GM10847 (cell line): Measurements from ENCODE around the gene SORT1.

ENCODE experiments used
- POLR2A ChIP-seq: IDR thresholded peaks from 2 replicates; pipeline ENCODE4 v1.6.1; 2011; ENCODE audit not compliant: insufficient read length; ENCODE audit errors: extremely low read depth

Gene SORT1

DNA sequence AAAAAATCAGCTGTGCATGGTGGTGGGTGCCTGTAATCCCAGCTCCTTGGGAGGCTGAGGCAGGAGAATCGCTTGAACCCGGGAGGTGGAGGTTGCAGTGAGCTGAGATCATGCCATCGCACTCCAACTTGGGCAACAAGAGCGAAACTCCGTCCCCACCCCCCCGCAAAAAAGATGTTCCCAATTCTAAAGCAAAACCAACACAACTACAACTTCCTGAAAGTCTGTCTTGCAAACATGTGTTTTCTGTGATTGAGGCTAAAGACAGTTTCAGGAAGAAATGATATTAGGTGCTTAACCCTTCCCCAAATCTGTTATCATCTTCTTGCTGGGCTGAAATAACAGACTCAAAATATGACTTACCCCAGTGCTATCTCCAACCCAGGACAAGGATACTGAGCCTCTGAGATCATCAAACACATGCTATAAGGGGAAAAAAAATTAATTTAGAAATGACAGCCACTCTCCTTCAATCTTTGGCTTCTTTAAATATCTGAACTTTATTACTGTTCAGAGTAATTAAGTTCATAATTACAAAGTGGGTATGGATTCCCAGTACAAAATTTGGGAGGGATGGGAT is 28.5 kb downstream of the SORT1 start:
- no peak for TF ChIP-seq POLR2A

DNA sequence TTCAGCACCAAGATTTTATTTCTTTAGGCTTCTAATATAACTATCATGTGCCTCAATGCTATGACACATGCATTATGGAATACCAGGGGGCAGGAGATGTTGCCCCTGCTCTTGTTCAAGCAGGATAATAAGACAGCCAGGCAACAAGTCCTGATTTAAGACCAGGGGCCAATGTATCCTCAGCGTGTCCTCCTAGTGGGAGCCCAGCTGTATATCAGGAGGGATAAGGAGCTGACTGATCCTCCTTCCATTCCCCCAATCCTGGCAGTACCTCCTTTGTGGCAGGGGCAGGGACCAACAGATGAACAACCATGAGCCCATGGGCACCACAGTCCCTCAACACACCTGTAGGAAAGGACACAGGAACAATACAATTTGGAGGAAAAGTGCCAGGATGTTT is 29.3 kb downstream of the SORT1 start:
- no peak for TF ChIP-seq POLR2A

DNA sequence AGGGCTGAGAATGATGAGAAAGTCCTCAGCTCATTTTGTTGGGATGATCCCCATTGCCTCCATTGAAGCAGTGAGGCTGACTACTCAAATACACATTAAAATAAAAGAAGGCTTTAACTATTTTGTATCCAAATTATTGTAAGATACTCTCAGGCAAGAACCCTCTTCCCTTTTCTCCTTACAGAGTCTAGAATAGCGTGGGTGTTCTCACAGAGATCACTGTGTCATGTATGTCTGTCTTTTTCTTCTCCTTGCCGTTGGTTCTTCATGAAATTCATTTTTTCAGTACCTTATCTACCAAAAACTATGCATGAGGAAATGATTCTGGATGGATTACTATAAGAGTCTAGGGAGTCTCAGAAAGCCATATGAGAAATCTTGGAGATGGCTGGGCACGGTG is 30.1 kb downstream of the SORT1 start:
- no peak for TF ChIP-seq POLR2A

DNA sequence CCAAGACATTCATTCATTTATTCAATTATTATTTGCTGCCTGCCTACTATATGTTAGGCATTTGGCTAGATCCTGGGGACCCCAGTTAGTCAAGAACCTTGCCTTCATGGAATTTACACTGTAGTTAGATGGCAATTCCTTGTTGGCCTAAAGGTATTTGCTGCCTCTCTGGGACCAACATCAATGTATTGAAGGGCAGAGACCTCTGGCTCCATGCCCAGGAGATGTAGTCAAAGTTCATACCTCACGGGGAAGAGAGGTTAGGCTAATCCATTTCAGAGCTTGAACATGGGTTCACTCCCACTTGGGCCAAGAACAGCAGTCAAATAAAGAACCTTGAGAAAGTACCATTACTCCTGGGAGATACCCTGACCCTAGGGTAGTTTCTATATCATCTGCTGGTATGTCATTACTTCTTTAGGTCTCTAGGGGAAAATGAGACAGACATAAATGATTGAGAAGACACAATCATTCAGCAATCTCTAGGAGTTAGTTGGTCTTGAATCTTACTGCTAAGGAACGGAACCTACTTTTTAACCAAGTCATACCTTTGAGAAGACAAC is 32.0 kb downstream of the SORT1 start:
- no peak for TF ChIP-seq POLR2A

- no peak for TF ChIP-seq POLR2A
These were observed 36.1 kb downstream of the SORT1 start for GRCh38 chr1:109361649-109362048.

- no peak for TF ChIP-seq POLR2A
These were observed 36.6 kb downstream of the SORT1 start for GRCh38 chr1:109361069-109361468.

- no peak for TF ChIP-seq POLR2A
These were observed 40.1 kb downstream of the SORT1 start for GRCh38 chr1:109357616-109358015.

GRCh38 chr1:109356915-109357314 is 40.8 kb downstream of the SORT1 start:
- TF ChIP-seq POLR2A: no peak

DNA sequence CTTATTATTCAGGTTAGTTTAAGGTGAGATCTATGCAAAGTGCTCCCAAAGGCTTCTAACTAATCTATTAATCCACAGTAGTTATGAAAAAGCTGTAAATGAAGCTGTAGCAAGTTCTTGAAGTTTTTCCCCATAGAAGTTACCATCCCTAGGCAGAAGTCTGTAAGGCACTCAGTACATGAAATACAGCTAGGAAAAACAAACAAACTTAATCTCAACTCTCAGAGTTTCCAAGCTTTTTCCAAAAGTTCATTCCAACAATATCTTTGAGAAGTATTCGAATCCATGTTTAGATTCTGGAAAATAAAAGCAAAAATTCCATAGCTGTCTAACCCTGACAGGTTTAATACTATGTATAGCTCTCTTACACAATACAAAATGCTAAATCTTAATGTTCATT is 41.2 kb downstream of the SORT1 start:
- TF ChIP-seq POLR2A: no peak

DNA sequence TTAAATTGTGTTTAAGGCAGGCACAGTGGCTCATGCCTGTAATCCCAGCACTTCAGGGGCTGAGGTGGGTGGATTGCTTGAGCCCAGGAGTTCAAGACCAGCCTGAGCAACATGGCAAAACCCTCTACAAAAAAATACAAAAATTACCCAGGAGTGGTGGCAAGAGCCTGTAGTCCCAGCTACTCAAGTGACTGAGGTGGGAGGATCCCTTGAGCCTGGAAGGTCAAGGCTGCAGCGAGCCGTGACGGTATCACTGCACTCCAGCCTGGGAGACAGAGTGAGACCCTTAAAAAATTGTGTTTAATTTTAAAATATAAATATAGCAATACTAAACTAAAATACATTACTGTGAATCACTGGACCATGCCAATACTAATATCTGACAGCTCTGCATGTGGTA is 42.8 kb downstream of the SORT1 start:
- TF ChIP-seq POLR2A: no peak

DNA sequence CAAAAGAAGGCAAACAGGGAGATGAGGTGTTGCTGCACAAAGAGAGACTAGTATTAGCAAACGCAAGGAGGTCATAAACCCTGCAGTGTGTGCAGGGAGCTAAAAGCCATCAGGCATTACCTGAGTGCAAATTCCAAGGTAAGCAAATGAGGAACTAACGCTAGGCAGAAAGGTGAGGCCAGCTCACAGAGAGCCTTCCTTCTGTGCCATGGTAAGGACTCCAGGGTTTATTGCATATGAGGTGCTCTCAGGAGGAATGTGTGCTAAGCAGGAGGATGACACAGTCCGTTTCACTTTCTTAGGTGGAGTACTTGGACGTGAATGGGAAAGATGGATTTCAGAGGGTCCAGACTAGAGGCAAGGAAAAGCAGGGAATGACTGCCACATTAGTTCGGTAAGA is 46.3 kb downstream of the SORT1 start:
- no peak for TF ChIP-seq POLR2A

DNA sequence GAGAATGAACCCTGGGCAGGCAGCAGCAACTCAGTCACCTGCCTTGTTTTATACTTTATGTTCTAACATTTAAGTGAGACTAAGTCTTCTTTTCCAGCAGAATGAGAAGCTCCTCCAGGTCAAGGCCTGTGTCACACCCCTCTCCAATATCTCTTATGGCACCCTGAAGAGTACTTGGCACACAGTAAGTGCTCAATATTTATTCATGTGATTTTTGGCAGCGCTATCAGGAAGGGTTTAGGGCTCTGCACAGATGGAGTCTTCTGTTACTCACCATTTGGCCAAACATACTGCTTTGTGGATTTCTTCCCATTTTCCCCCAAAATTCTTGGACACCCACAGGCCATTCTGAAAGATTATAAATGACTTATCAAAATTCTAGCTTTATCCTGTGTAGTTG is 47.1 kb downstream of the SORT1 start:
- no peak for TF ChIP-seq POLR2A

DNA sequence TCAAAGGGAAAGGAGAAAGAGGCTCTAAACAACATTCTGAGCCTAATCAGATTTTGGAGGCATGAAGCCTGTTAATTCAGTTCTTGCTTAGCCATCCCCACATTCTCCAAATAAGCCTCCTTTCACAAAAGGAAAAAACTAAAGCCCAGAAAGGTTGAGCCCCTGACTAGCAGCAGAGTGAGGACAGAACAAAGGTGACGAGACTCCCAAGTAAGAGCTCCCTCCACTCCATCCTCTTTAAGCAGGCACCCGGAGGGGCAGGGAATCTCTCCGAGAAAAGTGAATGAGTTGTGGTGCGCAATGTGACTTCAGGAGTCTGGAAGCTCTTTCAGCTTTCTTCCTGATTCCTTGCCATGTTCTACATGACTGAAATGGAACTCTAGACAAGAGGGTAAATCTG is 47.5 kb downstream of the SORT1 start:
- no peak for TF ChIP-seq POLR2A

DNA sequence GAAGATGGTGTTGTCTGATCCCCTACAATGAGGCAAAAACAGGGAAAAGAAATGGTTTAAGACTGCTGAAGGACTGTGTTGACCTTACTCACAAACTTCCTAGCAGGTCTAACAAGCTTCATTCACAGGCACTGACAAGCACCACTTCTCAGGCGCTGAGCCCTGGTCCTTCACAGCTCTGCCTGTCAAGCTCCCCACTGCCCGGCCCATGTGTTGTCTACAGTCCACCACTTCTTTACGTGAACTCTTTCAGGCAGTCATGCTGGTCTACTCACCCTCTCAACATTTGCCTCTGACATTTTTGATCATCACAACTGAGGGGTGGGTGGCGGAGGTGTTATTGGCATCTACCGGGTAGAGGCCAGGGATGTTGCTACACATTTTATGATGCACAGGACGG is 50.2 kb downstream of the SORT1 start:
- no peak for TF ChIP-seq POLR2A

GRCh38 chr1:109341944-109342930 is 55.5 kb downstream of the SORT1 start:
- no peak for TF ChIP-seq POLR2A

DNA sequence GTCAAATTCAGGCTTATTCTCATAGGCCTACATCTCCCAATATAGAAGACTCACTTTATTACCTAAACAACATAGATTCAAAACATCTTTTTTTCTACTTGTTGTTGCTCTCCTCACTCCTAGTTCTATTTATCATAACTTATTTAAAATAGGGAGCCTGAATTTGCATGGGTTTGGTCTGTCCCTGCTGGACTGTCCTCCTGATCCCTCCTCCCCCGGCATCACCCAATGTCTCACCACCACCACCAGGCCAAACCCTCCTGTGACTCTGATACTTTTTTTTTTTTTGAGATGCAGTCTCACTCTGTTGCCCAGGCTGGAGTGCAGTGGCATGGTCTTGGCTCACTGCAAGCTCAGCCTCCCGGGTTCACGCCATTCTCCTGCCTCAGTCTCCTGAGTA is 59.1 kb downstream of the SORT1 start:
- TF ChIP-seq POLR2A: no peak
